Neutrophil (primary cell): ENCODE data around the gene CDIP1.

Experiments used
- H3K27ac ChIP-seq: fragments of 200-600 bp; sonication (generic); 2 replicates; pipeline ENCODE4 v1.5.1; 2016; ENCODE audit warnings: mild to moderate bottlenecking, moderate library complexity
- H3K27me3 ChIP-seq: fragments of 200-600 bp; sonication (generic); 2 replicates; pipeline ENCODE4 v1.6.0; 2016; ENCODE audit warnings: mild to moderate bottlenecking
- H3K36me3 ChIP-seq: fragments of 200-600 bp; sonication (generic); 2 replicates; pipeline ENCODE4 v1.5.1; 2017
- H3K4me1 ChIP-seq, 2 experiments: fragments of 200-600 bp in 1 of 2; sonication (generic) in 1 of 2; 1 replicate in 1 of 2; 2 replicates in 1 of 2; pipeline versions ENCODE4 v1.5.1 to v1.6.1; 2013 to 2016; ENCODE audit warnings: low read depth in 1 of 2, low read length in 1 of 2, mild to moderate bottlenecking in 1 of 2, moderate library complexity in 1 of 2; ENCODE audit not compliant: control insufficient read depth in 1 of 2, insufficient read depth in 1 of 2
- H3K4me3 ChIP-seq, 2 experiments: fragments of 200-600 bp in 1 of 2; sonication (generic) in 1 of 2; 1 replicate in 1 of 2; 2 replicates in 1 of 2; pipeline ENCODE4 v1.5.1; 2013 to 2016; ENCODE audit warnings: low read depth in 1 of 2, low read length in 1 of 2, mild to moderate bottlenecking in 1 of 2, moderate library complexity in 1 of 2
- H3K9me3 ChIP-seq: fragments of 200-600 bp; sonication (generic); 2 replicates; pipeline ENCODE4 v1.5.1; 2016
- TF ChIP-seq, protein P1 (sequence below): fragments of 200-600 bp; sonication (generic); IDR thresholded peaks from 2 replicates; pipeline ENCODE4 v1.5.1; 2016; ENCODE audit warnings: antibody characterized with exemption

The CDIP1 gene

DNA sequence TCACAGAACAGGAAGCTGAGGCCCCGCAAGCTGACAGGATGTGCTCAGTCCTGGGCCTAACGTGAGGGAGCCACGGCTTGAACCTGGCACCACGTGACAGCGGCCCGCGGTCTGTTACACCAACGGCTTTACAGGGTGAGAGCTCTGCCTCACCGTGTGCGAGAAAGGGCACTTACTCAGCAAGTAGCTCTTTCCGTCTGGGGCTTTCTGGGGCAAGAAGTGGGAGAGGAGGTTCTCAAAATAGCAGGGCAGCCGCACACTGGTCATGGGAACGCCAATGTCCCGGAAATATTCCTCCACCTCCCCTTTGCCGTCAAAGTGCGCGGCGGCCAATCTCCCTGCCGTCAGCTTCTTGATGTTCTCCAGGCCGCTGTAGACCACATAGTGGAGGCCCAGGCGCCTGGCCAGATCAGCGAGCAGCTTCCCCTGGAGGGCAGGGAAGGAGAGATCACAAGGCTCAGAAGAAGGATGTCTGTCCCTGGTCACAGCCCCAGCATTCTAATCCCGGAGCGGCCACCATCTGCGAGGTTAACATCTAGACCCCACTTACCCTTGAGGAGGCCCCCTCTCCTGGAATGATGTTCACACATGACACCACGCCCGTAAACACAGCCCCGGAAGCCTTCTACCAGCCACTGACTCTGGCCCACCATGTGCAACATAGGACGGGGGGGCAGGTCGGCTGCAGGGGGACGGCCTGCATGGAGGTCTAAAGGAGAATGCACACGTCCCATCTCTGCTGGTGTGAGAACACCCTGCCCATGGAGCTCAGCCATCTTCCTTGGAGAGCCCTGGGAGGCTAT is 72.4 kb downstream of the CDIP1 start:
- no peaks in the 10 kb centered on the region for H3K27me3 ChIP-seq
- peaks cover 37% of the 10 kb centered on the region for H3K36me3 ChIP-seq
- H3K4me3 ChIP-seq: no peak overlapping the region
- TF ChIP-seq, protein P1, sequence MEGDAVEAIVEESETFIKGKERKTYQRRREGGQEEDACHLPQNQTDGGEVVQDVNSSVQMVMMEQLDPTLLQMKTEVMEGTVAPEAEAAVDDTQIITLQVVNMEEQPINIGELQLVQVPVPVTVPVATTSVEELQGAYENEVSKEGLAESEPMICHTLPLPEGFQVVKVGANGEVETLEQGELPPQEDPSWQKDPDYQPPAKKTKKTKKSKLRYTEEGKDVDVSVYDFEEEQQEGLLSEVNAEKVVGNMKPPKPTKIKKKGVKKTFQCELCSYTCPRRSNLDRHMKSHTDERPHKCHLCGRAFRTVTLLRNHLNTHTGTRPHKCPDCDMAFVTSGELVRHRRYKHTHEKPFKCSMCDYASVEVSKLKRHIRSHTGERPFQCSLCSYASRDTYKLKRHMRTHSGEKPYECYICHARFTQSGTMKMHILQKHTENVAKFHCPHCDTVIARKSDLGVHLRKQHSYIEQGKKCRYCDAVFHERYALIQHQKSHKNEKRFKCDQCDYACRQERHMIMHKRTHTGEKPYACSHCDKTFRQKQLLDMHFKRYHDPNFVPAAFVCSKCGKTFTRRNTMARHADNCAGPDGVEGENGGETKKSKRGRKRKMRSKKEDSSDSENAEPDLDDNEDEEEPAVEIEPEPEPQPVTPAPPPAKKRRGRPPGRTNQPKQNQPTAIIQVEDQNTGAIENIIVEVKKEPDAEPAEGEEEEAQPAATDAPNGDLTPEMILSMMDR: no peak
- peaks cover 0 to 9% of the 10 kb centered on the region in 2 experiments for H3K4me1 ChIP-seq
- no peaks in the 10 kb centered on the region for H3K9me3 ChIP-seq
- H3K27ac ChIP-seq: no peak overlapping the region

DNA sequence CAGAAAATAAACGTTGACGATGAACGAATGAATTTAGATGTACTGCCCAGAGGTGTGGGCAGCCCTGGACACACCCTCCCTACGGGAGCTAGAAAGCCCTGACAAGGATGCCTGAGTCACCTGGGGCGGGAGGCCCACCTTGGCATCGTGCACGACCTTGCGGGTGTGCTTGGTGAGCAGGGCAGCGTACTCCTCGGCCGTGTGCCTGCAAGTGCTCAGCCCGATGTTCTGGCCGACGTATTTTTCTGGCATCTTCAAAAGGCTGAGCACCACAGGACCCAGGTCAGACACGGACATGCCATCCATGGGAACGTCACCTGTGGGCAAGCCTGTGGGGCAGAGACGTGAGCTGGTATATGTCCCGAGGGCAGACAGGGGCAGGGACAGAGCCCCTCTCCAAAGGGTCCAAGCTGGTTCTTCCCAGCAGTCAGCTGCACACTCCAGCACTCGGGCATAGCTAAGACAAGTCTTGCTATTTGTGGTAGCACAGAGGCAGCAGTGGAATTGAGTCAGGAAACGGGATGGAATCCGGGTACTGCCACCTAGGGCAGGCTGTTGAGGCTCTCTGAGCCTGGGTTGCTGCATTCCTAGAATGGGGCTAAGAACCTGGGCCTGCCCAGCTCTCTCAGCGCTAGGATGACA is 74.9 kb downstream of the CDIP1 start:
- Histone ChIP-seq H3K27ac (no peak overlapping the region), H3K4me1 (peaks cover 5 to 15% of the 10 kb centered on the region in 2 experiments), H3K9me3 (no peaks in the 10 kb centered on the region), H3K4me3 (no peak overlapping the region), H3K27me3 (no peaks in the 10 kb centered on the region), H3K36me3 (peaks cover 39% of the 10 kb centered on the region)
- TF ChIP-seq, protein P1: no peak

DNA sequence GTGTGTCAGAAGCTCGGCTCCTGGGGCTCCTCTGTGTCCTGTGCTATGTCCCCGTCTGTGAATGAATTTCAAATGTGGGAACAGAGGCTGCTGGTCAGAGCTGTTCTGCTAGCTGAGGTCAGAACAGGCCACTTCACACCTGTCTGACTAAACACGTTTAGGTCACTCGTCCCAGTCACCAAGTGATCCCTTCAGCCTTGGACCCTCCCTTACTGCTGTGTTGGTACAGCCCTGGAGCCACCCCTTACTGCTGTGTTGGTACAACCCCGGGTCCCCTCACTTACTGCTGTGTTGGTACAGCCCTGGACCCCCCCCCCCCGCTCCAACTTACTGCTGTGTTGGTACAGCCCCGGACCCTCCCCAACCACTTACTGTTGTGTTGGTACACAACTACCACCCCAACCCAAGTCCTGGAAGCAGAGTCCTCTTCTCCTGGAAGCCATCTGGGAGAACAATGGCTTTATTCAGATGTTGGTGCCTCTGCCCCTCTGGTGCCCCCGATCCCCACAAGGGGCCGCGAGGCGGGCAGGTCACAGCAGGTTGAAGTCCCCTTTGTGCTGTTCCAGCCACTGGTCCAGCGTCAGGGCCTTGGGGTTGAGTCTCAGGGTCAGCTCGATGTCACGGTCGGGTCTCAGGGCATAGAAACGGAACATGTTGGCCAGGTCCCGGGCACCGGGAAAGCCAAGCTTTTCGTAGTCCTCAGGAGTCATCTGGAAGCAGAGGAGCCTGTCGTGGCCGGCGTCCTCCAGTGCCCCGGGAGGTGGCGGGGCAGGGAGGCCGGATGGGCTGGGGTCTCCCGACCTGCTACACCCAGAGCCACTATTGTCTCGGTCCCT is 77.1 kb downstream of the CDIP1 start:
- no peaks in the 10 kb centered on the region for H3K27me3 ChIP-seq
- peaks cover 38% of the 10 kb centered on the region for H3K36me3 ChIP-seq
- H3K4me1 ChIP-seq: peaks cover 5 to 17% of the 10 kb centered on the region in 2 experiments
- no peak overlapping the region for H3K27ac ChIP-seq
- no peaks in the 10 kb centered on the region for H3K9me3 ChIP-seq
- no peak overlapping the region for H3K4me3 ChIP-seq
- TF ChIP-seq, protein P1: no peak

DNA sequence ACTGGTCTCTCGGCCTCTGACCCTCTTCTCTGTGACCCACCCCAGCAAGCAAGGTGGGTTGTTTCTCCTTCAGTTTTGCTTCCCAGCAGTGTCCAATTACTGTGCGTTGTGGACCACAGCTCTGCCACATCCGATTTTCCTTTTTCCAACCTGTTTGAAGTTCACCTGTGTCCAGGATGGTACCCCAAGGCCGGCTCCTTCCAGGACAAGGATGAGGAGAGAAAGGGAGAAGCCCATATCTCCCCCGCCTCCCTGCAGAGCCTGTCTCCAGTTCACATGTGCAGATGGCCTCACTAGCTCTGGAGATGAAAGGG is 77.7 kb downstream of the CDIP1 start:
- no peak overlapping the region for H3K27ac ChIP-seq
- peaks cover 36% of the 10 kb centered on the region for H3K36me3 ChIP-seq
- no peak overlapping the region for H3K4me3 ChIP-seq
- H3K9me3 ChIP-seq: no peaks in the 10 kb centered on the region
- no peaks in the 10 kb centered on the region for H3K27me3 ChIP-seq
- TF ChIP-seq, protein P1: no peak
- H3K4me1 ChIP-seq: peaks cover 5 to 17% of the 10 kb centered on the region in 2 experiments
